Activated CD4-positive, alpha-beta T cell treated with anti-CD3 and anti-CD28 coated beads, Interleukin-2, amount 10 ng/mL, durations not matched to agents 7 days and 5 days (primary cell): ENCODE measurements around the gene ME2. TPM values are rescaled to one million over a fixed set of nuclear protein-coding genes. Genes with fewer than 3 reads are reported as not detected.
"Not testable (repeated sequence)": the region's sequence is repeated elsewhere in the genome, so short reads cannot be mapped to it uniquely, and the experiment has no call there.

Source experiments
- CTCF ChIA-PET: fragments of 350-600 bp; sonication (Branson Sonifier 250); formaldehyde crosslinking; loops from one replicate; lab custom pipeline; 2021; ENCODE audit warnings: antibody characterized with exemption; lab: Charles Lee
- POLR2A ChIA-PET: fragments of 350-600 bp; sonication (Branson Sonifier 250); formaldehyde crosslinking; loops from one replicate; lab custom pipeline; 2021; ENCODE audit warnings: antibody characterized with exemption; lab: Charles Lee
- DNase-seq: peaks from one replicate; pipeline ENCODE4 v3.0.0-alpha.2; 2020
- H3K27ac Mint-ChIP-seq: one replicate; pipeline ENCODE4 v1.8.0; 2021; ENCODE audit warnings: mild to moderate bottlenecking, moderate library complexity, mixed read lengths
- H3K27me3 Mint-ChIP-seq: one replicate; pipeline ENCODE4 v1.8.0; 2021; ENCODE audit warnings: mixed read lengths
- H3K36me3 Mint-ChIP-seq: one replicate; pipeline ENCODE4 v1.8.0; 2021; ENCODE audit warnings: low read depth, mixed read lengths
- H3K4me1 Mint-ChIP-seq: one replicate; pipeline ENCODE4 v1.8.0; 2021; ENCODE audit warnings: mixed read lengths
- H3K4me3 Mint-ChIP-seq: one replicate; pipeline ENCODE4 v1.8.0; 2021; ENCODE audit warnings: mild to moderate bottlenecking, moderate library complexity, mixed read lengths
- H3K9me3 Mint-ChIP-seq: one replicate; pipeline ENCODE4 v1.8.0; 2021; ENCODE audit warnings: mixed read lengths
- total RNA-seq, 2 experiments: library from RNA; stranded (reverse); gene quantifications; one replicate each; pipeline ENCODE4 v1.2.3, GENCODE V29; 2021

The ME2 gene
- total RNA-seq, 2 experiments from 2014 or later = 84.1 to 98.5 TPM

- Mint-ChIP-seq H3K9me3 (no peaks in the 10 kb centered on the region), H3K4me3 (no peak overlapping the region), H3K36me3 (no peaks in the 10 kb centered on the region), H3K4me1 (no peaks in the 10 kb centered on the region), H3K27me3 (no peaks in the 10 kb centered on the region), H3K27ac (no peak overlapping the region)
- DNase-seq = no peak
- ChIA-PET CTCF (no interaction called here), POLR2A (no interaction called here)
Measured at GRCh38 chr18:50848991-50849390, 29.9 kb upstream of the ME2 start.

GRCh38 chr18:50849419-50849821, 29.5 kb upstream of the ME2 start:
- DNase-seq = no peak
- no peaks in the 10 kb centered on the region for H3K4me1 Mint-ChIP-seq
- H3K27me3 Mint-ChIP-seq = no peaks in the 10 kb centered on the region
- ChIA-PET CTCF (no interaction called here), POLR2A (no interaction called here)
- peaks cover 2% of the 10 kb centered on the region for H3K9me3 Mint-ChIP-seq
- H3K4me3 Mint-ChIP-seq = no peak overlapping the region
- no peaks in the 10 kb centered on the region for H3K36me3 Mint-ChIP-seq
- H3K27ac Mint-ChIP-seq = no peak overlapping the region

- Mint-ChIP-seq H3K4me3 (no peak overlapping the region), H3K36me3 (no peaks in the 10 kb centered on the region), H3K27ac (no peak overlapping the region), H3K27me3 (no peaks in the 10 kb centered on the region), H3K9me3 (peaks cover 4% of the 10 kb centered on the region), H3K4me1 (no peaks in the 10 kb centered on the region)
- ChIA-PET CTCF (no interaction called here), POLR2A (no interaction called here)
- DNase-seq = no peak
Measured at GRCh38 chr18:50850307-50851065, 28.4 kb upstream of the ME2 start.

DNA sequence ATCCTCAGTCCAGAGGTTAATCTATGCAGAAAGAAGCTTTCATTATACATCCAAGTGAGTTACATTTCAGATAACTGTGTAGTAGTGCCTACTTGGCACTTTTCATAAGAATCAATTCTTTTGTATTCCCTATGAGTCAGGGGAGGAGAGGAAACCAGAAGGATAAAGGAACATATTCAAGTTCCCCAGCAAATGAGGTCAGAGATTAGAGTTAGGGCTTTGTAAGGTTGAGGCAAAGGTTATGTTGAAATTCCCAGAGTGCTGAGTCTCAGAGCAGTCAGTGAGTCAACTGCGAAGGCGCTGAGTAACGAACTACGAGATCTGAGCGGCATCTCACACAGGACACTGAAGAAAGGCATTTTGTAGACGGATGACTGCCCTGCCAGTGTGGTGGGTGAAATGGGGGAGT, 25.1 kb upstream of the ME2 start:
- CTCF ChIA-PET = no interaction called here
- DNase-seq = no peak
- no peaks in the 10 kb centered on the region for H3K4me1 Mint-ChIP-seq
- POLR2A ChIA-PET = no interaction called here
- no peak overlapping the region for H3K27ac Mint-ChIP-seq
- no peak overlapping the region for H3K4me3 Mint-ChIP-seq
- H3K36me3 Mint-ChIP-seq = no peaks in the 10 kb centered on the region
- H3K9me3 Mint-ChIP-seq = peaks cover 4% of the 10 kb centered on the region
- no peaks in the 10 kb centered on the region for H3K27me3 Mint-ChIP-seq

DNA sequence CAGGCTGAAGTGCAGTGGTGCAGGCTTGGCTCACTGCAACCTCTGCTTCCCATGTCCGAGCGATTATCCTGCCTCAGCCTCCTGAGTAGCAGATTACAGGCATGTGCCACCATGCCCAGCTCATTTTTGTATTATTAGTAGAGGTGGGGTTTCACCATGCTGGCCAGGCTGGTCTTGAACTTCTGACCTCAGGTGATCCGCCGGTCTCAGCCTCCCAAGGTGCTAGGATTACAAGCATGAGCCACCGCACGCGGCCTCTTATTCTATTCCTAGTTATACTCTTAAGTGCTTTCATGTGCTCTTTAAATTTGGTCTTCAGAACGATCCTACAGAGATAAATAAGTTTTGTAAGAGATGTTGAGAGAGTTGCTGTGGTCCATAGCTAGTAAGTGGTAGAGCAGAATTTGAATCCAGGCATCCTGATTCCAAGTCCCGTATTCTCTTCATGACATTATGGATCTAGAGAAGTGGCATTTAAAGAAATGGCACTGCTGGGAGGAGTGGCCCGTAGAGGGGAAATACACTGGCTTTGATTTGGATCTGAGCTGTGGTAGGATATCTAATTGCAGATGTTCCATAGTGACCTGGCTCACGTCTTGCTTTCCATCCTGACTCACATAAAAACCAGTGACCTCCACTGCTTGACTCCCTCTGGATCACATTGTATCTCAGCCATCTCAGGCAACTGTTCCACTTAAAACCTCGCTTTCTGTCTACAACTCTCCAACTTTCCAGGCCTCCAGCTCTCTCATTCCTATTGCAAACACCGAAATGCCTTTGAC, 22.8 kb upstream of the ME2 start:
- Mint-ChIP-seq H3K9me3 (peaks cover 4% of the 10 kb centered on the region), H3K4me1 (no peaks in the 10 kb centered on the region), H3K27ac (no peak overlapping the region), H3K4me3 (no peak overlapping the region), H3K36me3 (no peaks in the 10 kb centered on the region), H3K27me3 (no peaks in the 10 kb centered on the region)
- POLR2A ChIA-PET = no interaction called here
- CTCF ChIA-PET = no interaction called here
- DNase-seq = no peak

DNA sequence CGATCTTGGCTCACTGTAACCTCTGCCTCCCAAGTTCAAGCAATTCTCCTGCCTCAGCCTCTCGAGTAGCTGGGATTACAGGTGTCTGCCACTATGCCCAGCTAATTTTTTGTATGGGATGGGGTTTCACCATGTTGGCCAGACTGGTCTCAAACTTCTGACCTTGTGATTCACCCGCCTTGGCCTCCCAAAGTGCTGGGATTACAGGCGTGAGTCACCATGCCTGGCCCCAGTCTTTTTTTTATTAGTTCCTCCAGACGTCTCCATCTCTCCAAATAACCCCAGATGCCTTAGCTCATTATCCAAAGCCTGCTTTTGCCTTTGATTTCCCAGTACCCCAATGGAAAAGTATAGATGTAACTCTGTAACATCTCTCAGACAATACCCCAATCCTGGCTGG, 21.8 kb upstream of the ME2 start:
- DNase-seq, H3K4me3 Mint-ChIP-seq, H3K36me3 Mint-ChIP-seq, H3K4me1 Mint-ChIP-seq, CTCF ChIA-PET, POLR2A ChIA-PET, H3K27ac Mint-ChIP-seq, H3K9me3 Mint-ChIP-seq, H3K27me3 Mint-ChIP-seq: not testable (repeated sequence)

DNA sequence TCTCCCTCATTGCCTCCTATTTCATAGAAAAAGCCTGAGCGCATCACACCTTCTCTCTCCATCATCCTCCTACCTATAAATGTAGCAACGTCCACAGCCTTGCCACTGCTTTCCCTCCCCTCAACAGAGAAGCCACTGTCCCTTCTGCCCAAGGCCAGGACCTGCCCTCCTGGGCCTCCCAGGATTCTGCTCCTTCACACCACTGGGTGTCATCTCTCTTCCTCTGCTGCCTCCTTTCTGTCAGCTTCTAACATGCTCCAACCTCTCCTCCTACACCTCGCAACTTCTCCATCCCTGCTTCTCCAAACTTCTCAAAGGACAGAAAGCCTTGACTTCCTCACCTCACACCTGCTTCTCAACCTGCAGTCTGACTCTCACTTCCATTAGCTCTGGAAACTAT, 21.2 kb upstream of the ME2 start:
- Mint-ChIP-seq H3K9me3 (peaks cover 4% of the 10 kb centered on the region), H3K4me3 (no peak overlapping the region), H3K36me3 (no peaks in the 10 kb centered on the region), H3K4me1 (no peaks in the 10 kb centered on the region), H3K27ac (no peak overlapping the region), H3K27me3 (no peaks in the 10 kb centered on the region)
- CTCF ChIA-PET = no interaction called here
- POLR2A ChIA-PET = no interaction called here
- no peak for DNase-seq

- DNase-seq = no peak
- CTCF ChIA-PET = interaction anchor here (1.4 kb wide), 2 partner anchors 16 to 19 kb away, joined by 3 read pairs; partner anchors contain the start of gene ME2
- Mint-ChIP-seq H3K9me3 (no peaks in the 10 kb centered on the region), H3K27ac (no peak overlapping the region), H3K4me3 (no peak overlapping the region), H3K4me1 (no peaks in the 10 kb centered on the region), H3K27me3 (no peaks in the 10 kb centered on the region), H3K36me3 (no peaks in the 10 kb centered on the region)
- POLR2A ChIA-PET = no interaction called here
Measured at GRCh38 chr18:50859793-50860555, 18.9 kb upstream of the ME2 start.

DNA sequence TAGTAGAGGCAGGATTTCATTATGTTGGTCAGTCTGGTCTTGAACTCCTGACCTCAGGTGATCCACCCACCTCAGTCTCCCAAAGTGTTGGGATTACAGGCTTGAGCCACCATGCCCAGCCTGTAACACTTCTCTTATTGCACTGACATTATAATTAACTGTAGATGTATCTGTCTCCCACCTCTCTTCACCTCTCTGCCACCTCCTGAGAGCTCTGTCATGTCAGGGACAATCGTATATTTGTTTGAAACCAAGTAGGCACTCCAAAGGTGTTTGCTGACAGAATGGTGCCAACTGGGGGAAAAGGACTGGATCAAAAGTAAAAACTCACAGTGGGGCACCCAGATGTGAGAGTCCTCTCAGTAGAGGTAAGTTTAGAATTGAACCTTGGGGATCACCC, 17.3 kb upstream of the ME2 start:
- ChIA-PET POLR2A (no interaction called here), CTCF (interaction anchor here (0.7 kb wide), 1 partner anchor 125 kb away, joined by 5 read pairs; no protein-coding TSS in a partner anchor)
- no peaks in the 10 kb centered on the region for H3K27me3 Mint-ChIP-seq
- H3K4me3 Mint-ChIP-seq = no peak overlapping the region
- no peak overlapping the region for H3K27ac Mint-ChIP-seq
- no peaks in the 10 kb centered on the region for H3K9me3 Mint-ChIP-seq
- no peaks in the 10 kb centered on the region for H3K36me3 Mint-ChIP-seq
- H3K4me1 Mint-ChIP-seq = no peaks in the 10 kb centered on the region
- no peak for DNase-seq

DNA sequence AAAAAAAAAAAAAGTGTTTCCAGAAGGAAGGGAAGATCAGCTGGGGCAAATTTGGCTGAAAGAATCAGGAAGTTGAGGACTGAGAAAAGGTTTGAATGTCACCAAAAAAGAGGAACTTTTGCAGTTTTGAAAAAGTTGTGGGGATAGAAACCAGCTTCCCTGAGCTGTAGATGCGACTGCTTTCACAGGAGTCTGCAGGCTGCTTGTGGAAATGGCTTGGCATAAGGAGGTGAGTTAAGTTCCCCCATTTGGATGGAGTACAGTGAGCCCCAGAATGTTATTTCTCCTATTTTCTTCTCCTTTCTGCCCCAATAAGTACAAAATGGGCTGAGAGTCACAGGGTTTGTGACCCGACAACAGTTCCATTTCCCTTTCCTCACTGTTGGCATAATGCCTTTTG, 16.5 kb upstream of the ME2 start:
- no peaks in the 10 kb centered on the region for H3K27me3 Mint-ChIP-seq
- no peaks in the 10 kb centered on the region for H3K9me3 Mint-ChIP-seq
- ChIA-PET POLR2A (no interaction called here), CTCF (interaction anchor here (0.7 to 1.1 kb wide), 2 partner anchors 20 to 124 kb away, joined by 4 to 5 read pairs; no protein-coding TSS in a partner anchor)
- no peak overlapping the region for H3K27ac Mint-ChIP-seq
- H3K4me1 Mint-ChIP-seq = no peaks in the 10 kb centered on the region
- no peak for DNase-seq
- H3K36me3 Mint-ChIP-seq = no peaks in the 10 kb centered on the region
- no peak overlapping the region for H3K4me3 Mint-ChIP-seq

- H3K4me1 Mint-ChIP-seq = no peaks in the 10 kb centered on the region
- H3K9me3 Mint-ChIP-seq = no peaks in the 10 kb centered on the region
- H3K27me3 Mint-ChIP-seq = no peaks in the 10 kb centered on the region
- no peak for DNase-seq
- H3K4me3 Mint-ChIP-seq = no peak overlapping the region
- POLR2A ChIA-PET = no interaction called here
- no peak overlapping the region for H3K27ac Mint-ChIP-seq
- H3K36me3 Mint-ChIP-seq = no peaks in the 10 kb centered on the region
- CTCF ChIA-PET = no interaction called here
Measured at GRCh38 chr18:50863840-50864375, 15.0 kb upstream of the ME2 start.

DNA sequence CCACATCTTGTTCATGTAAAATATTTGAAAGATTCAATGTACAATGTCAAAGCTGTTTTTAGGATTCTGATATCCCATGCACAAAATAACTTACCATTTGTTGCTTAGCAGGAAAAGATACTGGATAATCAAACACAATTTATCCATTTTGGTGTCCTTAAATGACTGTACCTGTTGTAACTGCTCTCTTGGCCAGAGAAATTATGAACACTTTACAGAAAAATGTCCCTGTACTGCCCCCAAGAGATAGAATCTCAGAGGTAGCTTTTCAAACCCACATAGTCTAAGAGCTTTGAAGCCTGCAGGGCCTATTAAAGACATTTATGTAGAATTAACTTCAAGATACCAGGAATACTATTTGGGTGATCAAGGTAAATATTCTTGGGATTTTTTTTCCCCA, 12.2 kb upstream of the ME2 start:
- Mint-ChIP-seq H3K4me3 (no peak overlapping the region), H3K27ac (no peak overlapping the region), H3K36me3 (no peaks in the 10 kb centered on the region), H3K4me1 (no peaks in the 10 kb centered on the region), H3K9me3 (no peaks in the 10 kb centered on the region), H3K27me3 (no peaks in the 10 kb centered on the region)
- no peak for DNase-seq
- ChIA-PET POLR2A (interaction anchor here (0.6 kb wide), 1 partner anchor 287 kb away, joined by 3 read pairs; no protein-coding TSS in a partner anchor), CTCF (no interaction called here)

GRCh38 chr18:50869150-50869549, 9.8 kb upstream of the ME2 start:
- Mint-ChIP-seq H3K9me3 (no peaks in the 10 kb centered on the region), H3K36me3 (no peaks in the 10 kb centered on the region), H3K4me3 (no peak overlapping the region), H3K27me3 (peaks cover 6% of the 10 kb centered on the region), H3K27ac (no peak overlapping the region), H3K4me1 (no peaks in the 10 kb centered on the region)
- POLR2A ChIA-PET = no interaction called here
- DNase-seq = no peak
- CTCF ChIA-PET = no interaction called here
